PC-9 (cell line): ENCODE measurements around the gene CENPP. TPM values are rescaled to one million over a fixed set of nuclear protein-coding genes. Genes with fewer than 3 reads are reported as not detected.

Experiments
- BruUV-seq: library from RNA; stranded (reverse); fragments of 400-500 nt; replicated peaks from 2 replicates; lab custom pipeline; 2021; lab: Mats Ljungman, UMichigan
- CTCF ChIA-PET: fragments of 300-600 bp; sonication (Branson Sonifier 250); formaldehyde crosslinking; loops from one replicate; lab custom pipeline; 2022; ENCODE audit warnings: antibody characterized with exemption; lab: Charles Lee
- POLR2A ChIA-PET: fragments of 300-600 bp; sonication (Branson Sonifier 250); formaldehyde crosslinking; loops from one replicate; lab custom pipeline; 2022; ENCODE audit warnings: antibody characterized with exemption; ENCODE audit not compliant: unreplicated experiment; lab: Charles Lee
- DNase-seq, 2 experiments: peaks; one replicate each; pipeline versions ENCODE4 v3.0.0 to v3.0.0-alpha.2; 2015 to 2022; ENCODE audit warnings: mixed read lengths in 1 of 2
- H2AFZ ChIP-seq: fragments of 200-600 bp; sonication (generic); 2 replicates; pipeline ENCODE4 v1.8.1; 2017; ENCODE audit warnings: antibody characterized with exemption
- H3F3A ChIP-seq: fragments of 200-600 bp; sonication (generic); 2 replicates; pipeline ENCODE4 v1.8.1; 2017; ENCODE audit warnings: antibody characterized with exemption, mild to moderate bottlenecking, low read depth; ENCODE audit not compliant: insufficient read depth
- H3K27ac ChIP-seq: fragments of 200-600 bp; sonication (generic); 2 replicates; pipeline ENCODE4 v1.6.1; 2016; ENCODE audit warnings: mixed run types
- H3K27me3 ChIP-seq: fragments of 200-600 bp; sonication (generic); 2 replicates; pipeline ENCODE4 v1.6.1; 2016; ENCODE audit warnings: low read depth, mixed run types; ENCODE audit not compliant: insufficient read depth
- H3K36me3 ChIP-seq: fragments of 200-600 bp; sonication (generic); 2 replicates; pipeline ENCODE4 v1.6.1; 2016; ENCODE audit warnings: low read depth, mixed run types
- H3K4me1 ChIP-seq: fragments of 200-600 bp; sonication (generic); replicated peaks from 2 replicates; pipeline ENCODE4 v1.6.1; 2016; ENCODE audit warnings: mixed run types; ENCODE audit not compliant: insufficient read depth
- H3K4me2 ChIP-seq: fragments of 200-600 bp; sonication (generic); 2 replicates; pipeline ENCODE4 v1.6.1; 2017; ENCODE audit warnings: mixed run types
- H3K4me3 ChIP-seq: fragments of 200-600 bp; sonication (generic); 2 replicates; pipeline ENCODE4 v1.6.1; 2016; ENCODE audit warnings: mixed run types
- H3K79me2 ChIP-seq: fragments of 200-600 bp; sonication (generic); 2 replicates; pipeline ENCODE4 v1.6.1; 2017; ENCODE audit warnings: low read depth, mixed run types
- H3K9me2 ChIP-seq: fragments of 200-600 bp; sonication (generic); 2 replicates; pipeline ENCODE4 v1.8.1; 2017; ENCODE audit warnings: mild to moderate bottlenecking; ENCODE audit not compliant: insufficient read depth
- H3K9me3 ChIP-seq: fragments of 200-600 bp; sonication (generic); 2 replicates; pipeline ENCODE4 v1.8.1; 2016; ENCODE audit warnings: low read depth; ENCODE audit not compliant: insufficient read depth
- H4K20me1 ChIP-seq: fragments of 200-600 bp; sonication (generic); 2 replicates; pipeline ENCODE4 v1.8.1; 2017; ENCODE audit not compliant: insufficient read depth
- EZH2 ChIP-seq: fragments of 200-600 bp; sonication (generic); IDR thresholded peaks from 2 replicates; pipeline ENCODE4 v1.8.0; 2017; ENCODE audit warnings: antibody characterized with exemption, low read depth
- intact Hi-C: fragments of 100-400 bp; cut with micrococcal nuclease; formaldehyde crosslinking; loops from one replicate; pipeline ENCODE4 v1.10.0; 2022; ENCODE audit not compliant: unreplicated experiment
- total RNA-seq: library from RNA; stranded (reverse); gene quantifications from 2 replicates; pipeline ENCODE4 v1.2.3, GENCODE V29; 2021
- TF ChIP-seq, protein P1 (sequence below): fragments of 200-600 bp; sonication (generic); conservative IDR thresholded peaks from 2 replicates; pipeline ENCODE4 v1.6.1; 2017; ENCODE audit warnings: mixed run types, antibody characterized with exemption, mild to moderate bottlenecking, moderate library complexity

CENPP gene
- total RNA-seq, 1 experiment from 2014 or later: 10.0 TPM

DNA sequence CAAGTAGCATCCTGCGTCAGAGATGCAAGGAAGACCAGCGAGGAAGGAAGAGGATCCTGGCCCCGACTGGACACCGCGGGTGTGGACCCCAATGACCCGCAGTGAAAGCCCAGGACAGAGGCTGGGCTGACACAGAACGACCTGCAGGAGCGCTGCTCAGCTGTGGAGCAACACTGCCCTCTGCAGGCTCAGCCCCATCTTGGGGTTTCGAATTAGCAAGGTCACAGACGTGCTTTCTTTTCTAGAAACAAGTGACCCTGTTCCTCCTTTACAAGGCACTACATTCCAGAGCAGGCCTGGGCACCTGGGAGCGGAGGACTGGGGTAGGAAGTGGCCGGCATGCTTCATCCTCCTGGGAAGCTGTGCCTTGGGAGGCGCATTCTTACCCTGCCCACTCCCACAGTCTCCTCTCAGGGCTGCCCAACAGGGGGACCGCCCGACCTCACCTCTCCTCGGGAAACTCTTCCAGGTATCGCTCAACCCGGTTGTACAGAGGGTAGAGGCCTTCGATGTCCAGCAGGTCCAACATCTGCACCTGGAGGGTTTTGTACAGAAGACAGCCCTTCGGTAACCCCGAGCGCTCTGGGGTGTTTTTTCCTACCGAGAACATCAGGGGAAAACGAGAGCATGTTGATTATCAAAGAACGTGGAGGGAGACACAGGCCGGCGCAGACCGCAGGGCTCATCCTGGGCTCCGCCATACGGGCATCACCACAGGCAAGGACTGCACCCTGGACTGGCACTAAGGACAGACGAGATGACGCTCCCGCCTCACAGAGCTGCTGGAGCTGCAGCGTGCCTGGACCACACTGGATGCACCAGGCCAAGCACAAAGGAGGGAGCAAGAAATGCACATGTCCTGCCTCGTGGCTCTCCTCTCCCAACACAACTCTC lies 309.2 kb downstream of the CENPP start:
- Histone ChIP-seq H3K36me3 (peaks cover 27% of the 10 kb centered on the region; the same call in 1 of the 2 replicates), H4K20me1 (no peaks in the 10 kb centered on the region), H3K4me2 (no peak overlapping the region), H3K4me3 (no peak overlapping the region), H2AFZ (no peak overlapping the region), H3K27me3 (no peaks in the 10 kb centered on the region), H3K9me2 (no peaks in the 10 kb centered on the region), H3F3A (no peaks in the 10 kb centered on the region; the same call in 1 of the 2 replicates), H3K9me3 (no peaks in the 10 kb centered on the region), H3K27ac (no peak overlapping the region), H3K4me1 (no peaks in the 10 kb centered on the region), H3K79me2 (no peaks in the 10 kb centered on the region)
- BruUV-seq: no TSS peak
- ChIA-PET POLR2A (no interaction called here), CTCF (interaction anchor here (0.6 kb wide), 1 partner anchor 497 kb away, joined by 3 read pairs; no protein-coding TSS in a partner anchor)
- intact Hi-C loops: loop anchor here (1.0 to 10.0 kb wide), 5 partner anchors 293 to 860 kb away; partner anchors contain the start of genes CENPP and NOL8
- TF ChIP-seq, protein P1, sequence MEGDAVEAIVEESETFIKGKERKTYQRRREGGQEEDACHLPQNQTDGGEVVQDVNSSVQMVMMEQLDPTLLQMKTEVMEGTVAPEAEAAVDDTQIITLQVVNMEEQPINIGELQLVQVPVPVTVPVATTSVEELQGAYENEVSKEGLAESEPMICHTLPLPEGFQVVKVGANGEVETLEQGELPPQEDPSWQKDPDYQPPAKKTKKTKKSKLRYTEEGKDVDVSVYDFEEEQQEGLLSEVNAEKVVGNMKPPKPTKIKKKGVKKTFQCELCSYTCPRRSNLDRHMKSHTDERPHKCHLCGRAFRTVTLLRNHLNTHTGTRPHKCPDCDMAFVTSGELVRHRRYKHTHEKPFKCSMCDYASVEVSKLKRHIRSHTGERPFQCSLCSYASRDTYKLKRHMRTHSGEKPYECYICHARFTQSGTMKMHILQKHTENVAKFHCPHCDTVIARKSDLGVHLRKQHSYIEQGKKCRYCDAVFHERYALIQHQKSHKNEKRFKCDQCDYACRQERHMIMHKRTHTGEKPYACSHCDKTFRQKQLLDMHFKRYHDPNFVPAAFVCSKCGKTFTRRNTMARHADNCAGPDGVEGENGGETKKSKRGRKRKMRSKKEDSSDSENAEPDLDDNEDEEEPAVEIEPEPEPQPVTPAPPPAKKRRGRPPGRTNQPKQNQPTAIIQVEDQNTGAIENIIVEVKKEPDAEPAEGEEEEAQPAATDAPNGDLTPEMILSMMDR: peak; percentile 87
- no peak for TF ChIP-seq EZH2
- DNase-seq: peak in 1 of 2 experiments; percentile 64

DNA sequence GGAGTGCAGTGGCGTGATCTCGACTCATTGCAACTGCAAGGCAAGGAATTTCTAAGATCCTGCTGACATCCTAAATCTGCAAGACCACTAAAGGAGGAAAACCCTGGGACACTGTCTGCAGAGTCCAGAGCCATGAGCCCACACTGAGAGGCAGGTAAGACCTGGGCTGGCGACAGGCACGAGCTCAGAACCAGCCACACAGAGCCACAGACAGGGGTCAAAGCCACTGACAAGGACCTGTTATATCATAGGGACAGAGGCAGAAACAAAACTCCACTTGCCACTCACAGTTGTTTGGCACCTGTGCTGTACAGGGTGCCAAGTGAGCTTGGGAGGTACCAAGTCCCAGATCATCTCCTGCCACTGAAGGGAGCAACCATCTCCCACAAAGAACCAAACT lies 310.0 kb downstream of the CENPP start:
- Histone ChIP-seq H3F3A (no peaks in the 10 kb centered on the region), H3K4me3 (no peak overlapping the region), H3K9me3 (no peaks in the 10 kb centered on the region), H2AFZ (no peak overlapping the region), H3K27ac (no peak overlapping the region), H4K20me1 (no peaks in the 10 kb centered on the region), H3K4me1 (no peaks in the 10 kb centered on the region), H3K79me2 (no peaks in the 10 kb centered on the region), H3K4me2 (no peak overlapping the region), H3K36me3 (peaks cover 24% of the 10 kb centered on the region; the same call in 1 of the 2 replicates), H3K27me3 (no peaks in the 10 kb centered on the region), H3K9me2 (no peaks in the 10 kb centered on the region)
- CTCF ChIA-PET: no interaction called here
- POLR2A ChIA-PET: no interaction called here
- DNase-seq: no peak
- intact Hi-C loops: loop anchor here (2.0 to 10.0 kb wide), 3 partner anchors 311 to 861 kb away; partner anchors contain the start of genes CENPP and NOL8
- TF ChIP-seq, protein P1: no peak
- no peak for TF ChIP-seq EZH2
- no TSS peak for BruUV-seq

DNA sequence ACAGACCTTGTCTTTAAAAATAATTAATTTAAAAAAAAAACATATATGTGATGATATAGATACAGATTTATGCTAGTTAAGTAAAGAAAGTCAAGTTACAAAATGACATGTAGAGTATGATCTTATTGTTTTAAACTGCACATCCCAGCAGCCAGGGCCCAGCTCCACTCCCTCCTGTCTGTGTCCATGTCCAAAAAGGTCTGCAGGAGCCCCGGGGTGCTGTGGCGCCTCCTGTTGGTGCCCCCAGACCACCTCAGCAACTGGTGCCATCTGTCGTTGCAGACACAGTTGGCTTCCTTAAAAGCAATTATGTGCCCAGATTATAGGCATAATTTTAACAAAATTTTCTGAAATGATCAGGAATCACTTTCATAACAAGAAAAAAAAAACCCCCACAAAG lies 310.9 kb downstream of the CENPP start:
- no TSS peak for BruUV-seq
- no peaks in the 10 kb centered on the region for H3K27me3 ChIP-seq
- H3K9me3 ChIP-seq: no peaks in the 10 kb centered on the region
- CTCF ChIA-PET: no interaction called here
- H3K36me3 ChIP-seq: peaks cover 22% of the 10 kb centered on the region; the same call in 1 of the 2 replicates
- peaks cover 5% of the 10 kb centered on the region for H4K20me1 ChIP-seq
- H3F3A ChIP-seq: no peaks in the 10 kb centered on the region
- H3K79me2 ChIP-seq: no peaks in the 10 kb centered on the region
- intact Hi-C loops: loop anchor here (10.0 kb wide), 2 partner anchors 362 to 862 kb away; no protein-coding TSS in a partner anchor
- TF ChIP-seq, protein P1: no peak
- no peak for TF ChIP-seq EZH2
- no peaks in the 10 kb centered on the region for H3K4me1 ChIP-seq
- no peaks in the 10 kb centered on the region for H3K9me2 ChIP-seq
- DNase-seq: no peak
- no peak overlapping the region for H3K27ac ChIP-seq
- POLR2A ChIA-PET: no interaction called here
- no peak overlapping the region for H2AFZ ChIP-seq
- H3K4me2 ChIP-seq: no peak overlapping the region
- H3K4me3 ChIP-seq: no peak overlapping the region
